WTC11 (cell line): ENCODE measurements around the gene LHFPL2. TPM values are rescaled to one million over a fixed set of nuclear protein-coding genes. Genes with fewer than 3 reads are reported as not detected.

Source experiments
- ATAC-seq: fragments of 200-7000 bp; cut with Tn5 transposase; 2 replicates; pipeline ENCODE4 v1.10.0; 2021; ENCODE audit warnings: mild to moderate bottlenecking, moderate library complexity
- CTCF ChIA-PET: fragments of 300-600 bp; sonication (Branson Sonifier 250); formaldehyde crosslinking; loops from one replicate; lab custom pipeline; 2021; ENCODE audit warnings: antibody characterized with exemption; lab: Charles Lee
- POLR2A ChIA-PET: fragments of 350-600 bp; sonication (Branson Sonifier 250); formaldehyde crosslinking; loops from one replicate; lab custom pipeline; 2021; ENCODE audit warnings: antibody characterized with exemption; lab: Charles Lee
- DNase-seq: peaks from one replicate; pipeline ENCODE4 v3.0.0; 2021; ENCODE audit warnings: low spot score
- H3K27ac Mint-ChIP-seq: 2 replicates; pipeline ENCODE4 v1.8.0; 2021; ENCODE audit warnings: mixed read lengths
- H3K27me3 Mint-ChIP-seq: 2 replicates; pipeline ENCODE4 v1.8.0; 2021; ENCODE audit warnings: low read depth, mild to moderate bottlenecking, moderate library complexity, mixed read lengths
- H3K36me3 Mint-ChIP-seq: 2 replicates; pipeline ENCODE4 v1.8.0; 2021; ENCODE audit warnings: mixed read lengths
- H3K4me1 Mint-ChIP-seq: 2 replicates; pipeline ENCODE4 v1.8.0; 2022; ENCODE audit warnings: mixed read lengths
- H3K4me3 Mint-ChIP-seq: 2 replicates; pipeline ENCODE4 v1.8.0; 2021; ENCODE audit warnings: mild to moderate bottlenecking, moderate library complexity, mixed read lengths
- H3K9me3 Mint-ChIP-seq: 2 replicates; pipeline ENCODE4 v1.8.0; 2021; ENCODE audit warnings: mixed read lengths
- CBFB ChIP-seq: sonication (generic); formaldehyde crosslinking; IDR thresholded peaks from 2 replicates; pipeline ENCODE4 v1.8.1; 2022; ENCODE audit warnings: mild to moderate bottlenecking, low read depth, missing genetic modification reagents
- FOXJ3 ChIP-seq: sonication (generic); formaldehyde crosslinking; IDR thresholded peaks from 2 replicates; pipeline ENCODE4 v1.9.0; 2021; ENCODE audit warnings: missing genetic modification reagents, mild to moderate bottlenecking, borderline replicate concordance
- FOXK1 ChIP-seq: sonication (generic); formaldehyde crosslinking; IDR thresholded peaks from 2 replicates; pipeline ENCODE4 v1.8.0; 2022; ENCODE audit warnings: mild to moderate bottlenecking, moderate library complexity, missing genetic modification reagents
- GABPB1 ChIP-seq: sonication (generic); formaldehyde crosslinking; IDR thresholded peaks from 2 replicates; pipeline ENCODE4 v1.8.1; 2023; ENCODE audit warnings: mild to moderate bottlenecking, missing genetic modification reagents
- HMGA2 ChIP-seq: fragments of 250-450 bp; sonication (Bioruptor Pico); IDR thresholded peaks from 2 replicates; pipeline ENCODE4 v1.4.0; 2021; ENCODE audit warnings: mild to moderate bottlenecking, moderate library complexity
- IRF2 ChIP-seq: sonication (generic); formaldehyde crosslinking; IDR thresholded peaks from 2 replicates; pipeline ENCODE4 v1.8.0; 2022; ENCODE audit warnings: low read depth, missing genetic modification reagents, borderline replicate concordance
- JAZF1 ChIP-seq: fragments of 250-450 bp; sonication (Bioruptor Pico); IDR thresholded peaks from 2 replicates; pipeline ENCODE4 v1.9.0; 2021; ENCODE audit warnings: moderate library complexity, mild to moderate bottlenecking, inconsistent platforms
- MYBL2 ChIP-seq: sonication (generic); formaldehyde crosslinking; IDR thresholded peaks from 2 replicates; pipeline ENCODE4 v1.8.1; 2023; ENCODE audit warnings: mild to moderate bottlenecking, moderate library complexity, missing genetic modification reagents
- TEAD1 ChIP-seq: sonication (generic); formaldehyde crosslinking; IDR thresholded peaks from 2 replicates; pipeline ENCODE4 v1.8.0; 2022; ENCODE audit warnings: mild to moderate bottlenecking, missing genetic modification reagents
- ZNF121 ChIP-seq: sonication (generic); formaldehyde crosslinking; IDR thresholded peaks from 2 replicates; pipeline ENCODE4 v1.8.0; 2023; ENCODE audit warnings: missing genetic modification reagents
- ZNF138 ChIP-seq: sonication (generic); formaldehyde crosslinking; conservative IDR thresholded peaks from 2 replicates; pipeline ENCODE4 v1.8.1; 2022; ENCODE audit warnings: mild to moderate bottlenecking, moderate library complexity, missing genetic modification reagents
- ZNF219 ChIP-seq: sonication (generic); formaldehyde crosslinking; IDR thresholded peaks from 2 replicates; pipeline ENCODE4 v1.8.0; 2023; ENCODE audit warnings: missing genetic modification reagents, mild to moderate bottlenecking, borderline replicate concordance
- total RNA-seq: library from RNA; stranded (reverse); gene quantifications from 3 replicates; pipeline ENCODE4 v1.2.3, GENCODE V29; 2021
- TF ChIP-seq, protein P1 (sequence below): fragments of 250-450 bp; sonication (Bioruptor Pico); IDR thresholded peaks from 2 replicates; pipeline ENCODE4 v1.9.0; 2021; ENCODE audit warnings: mild to moderate bottlenecking
- TF ChIP-seq, protein P2 (sequence below): sonication (generic); formaldehyde crosslinking; conservative IDR thresholded peaks from 2 replicates; pipeline ENCODE4 v1.8.1; 2023; ENCODE audit warnings: mild to moderate bottlenecking, low read depth, missing genetic modification reagents, moderate library complexity
- TF ChIP-seq, protein P3 (sequence below): sonication (generic); formaldehyde crosslinking; IDR thresholded peaks from 2 replicates; pipeline ENCODE4 v1.8.0; 2023; ENCODE audit warnings: mild to moderate bottlenecking, missing genetic modification reagents
- TF ChIP-seq, protein P4 (sequence below): sonication (generic); formaldehyde crosslinking; IDR thresholded peaks from 2 replicates; pipeline ENCODE4 v1.8.1; 2022; ENCODE audit warnings: missing genetic modification reagents, borderline replicate concordance
- TF ChIP-seq, protein P5 (sequence below): sonication (generic); formaldehyde crosslinking; IDR thresholded peaks from 2 replicates; pipeline ENCODE4 v1.8.0; 2023; ENCODE audit warnings: missing genetic modification reagents

LHFPL2 gene
- total RNA-seq, 1 experiment from 2014 or later: 40.6 TPM

DNA sequence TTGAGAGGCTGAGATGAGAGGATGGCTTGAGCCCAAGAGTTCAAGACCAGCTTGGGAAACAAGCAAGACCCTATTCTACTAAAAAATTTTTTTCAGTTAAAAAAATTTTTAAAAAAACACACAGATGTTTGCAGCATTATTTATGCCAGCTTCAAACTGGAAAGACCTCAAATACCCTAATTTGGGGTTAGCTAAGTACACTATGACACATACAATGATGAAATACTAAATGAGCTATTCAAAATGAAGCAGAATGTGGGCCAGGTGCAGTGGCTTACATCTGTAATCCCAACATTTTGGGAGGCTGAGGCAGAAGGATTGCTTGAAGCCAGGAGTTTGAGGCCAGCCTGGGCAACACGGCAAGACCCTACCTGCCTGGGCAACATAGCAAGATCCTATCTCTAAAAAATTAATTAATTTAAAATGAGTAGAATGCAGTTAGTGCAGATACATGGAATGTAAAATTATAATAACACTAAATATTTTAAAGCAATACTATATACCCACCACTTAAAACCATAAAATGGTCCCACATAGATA is 44.9 kb downstream of the LHFPL2 start:
- ChIA-PET CTCF (no interaction called here), POLR2A (no interaction called here)
- no peak for DNase-seq
- H3K9me3 Mint-ChIP-seq: no peaks in the 10 kb centered on the region
- H3K27me3 Mint-ChIP-seq: no peaks in the 10 kb centered on the region
- peaks cover 14% of the 10 kb centered on the region for H3K36me3 Mint-ChIP-seq
- no peak overlapping the region for H3K27ac Mint-ChIP-seq
- H3K4me3 Mint-ChIP-seq: no peak overlapping the region
- no peak for ATAC-seq
- TF ChIP-seq GABPB1 (no peak), ZNF121 (CRISPR knock-in tag) (peak; percentile 96)
- H3K4me1 Mint-ChIP-seq: peaks cover 28% of the 10 kb centered on the region

DNA sequence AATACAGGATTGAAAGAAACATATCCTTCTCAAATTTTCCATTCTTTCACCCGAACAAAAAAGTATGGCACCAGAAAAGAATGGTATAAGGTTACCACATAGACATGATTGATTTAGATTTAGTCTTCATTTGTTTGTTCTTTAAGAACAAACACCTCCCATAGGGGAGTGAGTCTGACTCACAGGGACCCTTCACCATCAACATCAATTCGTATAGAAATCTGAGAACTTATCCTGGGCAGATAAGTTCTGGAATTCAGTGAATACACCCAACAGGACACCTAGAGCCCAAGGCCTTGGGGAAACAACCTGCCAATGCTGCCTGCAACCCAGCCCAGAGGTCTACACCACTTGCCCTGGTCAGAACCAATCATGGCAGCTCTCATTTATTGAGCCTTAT is 46.2 kb downstream of the LHFPL2 start:
- TF ChIP-seq CBFB (CRISPR knock-in tag) (no peak), FOXK1 (CRISPR knock-in tag) (no peak), FOXJ3 (CRISPR knock-in tag) (no peak), IRF2 (no peak), ZNF219 (no peak), JAZF1 (CRISPR knock-in tag) (no peak), MYBL2 (no peak), ZNF138 (CRISPR knock-in tag) (no peak), TEAD1 (no peak), HMGA2 (no peak)
- TF ChIP-seq, protein P1, sequence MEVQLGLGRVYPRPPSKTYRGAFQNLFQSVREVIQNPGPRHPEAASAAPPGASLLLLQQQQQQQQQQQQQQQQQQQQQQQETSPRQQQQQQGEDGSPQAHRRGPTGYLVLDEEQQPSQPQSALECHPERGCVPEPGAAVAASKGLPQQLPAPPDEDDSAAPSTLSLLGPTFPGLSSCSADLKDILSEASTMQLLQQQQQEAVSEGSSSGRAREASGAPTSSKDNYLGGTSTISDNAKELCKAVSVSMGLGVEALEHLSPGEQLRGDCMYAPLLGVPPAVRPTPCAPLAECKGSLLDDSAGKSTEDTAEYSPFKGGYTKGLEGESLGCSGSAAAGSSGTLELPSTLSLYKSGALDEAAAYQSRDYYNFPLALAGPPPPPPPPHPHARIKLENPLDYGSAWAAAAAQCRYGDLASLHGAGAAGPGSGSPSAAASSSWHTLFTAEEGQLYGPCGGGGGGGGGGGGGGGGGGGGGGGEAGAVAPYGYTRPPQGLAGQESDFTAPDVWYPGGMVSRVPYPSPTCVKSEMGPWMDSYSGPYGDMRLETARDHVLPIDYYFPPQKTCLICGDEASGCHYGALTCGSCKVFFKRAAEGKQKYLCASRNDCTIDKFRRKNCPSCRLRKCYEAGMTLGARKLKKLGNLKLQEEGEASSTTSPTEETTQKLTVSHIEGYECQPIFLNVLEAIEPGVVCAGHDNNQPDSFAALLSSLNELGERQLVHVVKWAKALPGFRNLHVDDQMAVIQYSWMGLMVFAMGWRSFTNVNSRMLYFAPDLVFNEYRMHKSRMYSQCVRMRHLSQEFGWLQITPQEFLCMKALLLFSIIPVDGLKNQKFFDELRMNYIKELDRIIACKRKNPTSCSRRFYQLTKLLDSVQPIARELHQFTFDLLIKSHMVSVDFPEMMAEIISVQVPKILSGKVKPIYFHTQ (CRISPR knock-in tag): no peak
- TF ChIP-seq, protein P2, sequence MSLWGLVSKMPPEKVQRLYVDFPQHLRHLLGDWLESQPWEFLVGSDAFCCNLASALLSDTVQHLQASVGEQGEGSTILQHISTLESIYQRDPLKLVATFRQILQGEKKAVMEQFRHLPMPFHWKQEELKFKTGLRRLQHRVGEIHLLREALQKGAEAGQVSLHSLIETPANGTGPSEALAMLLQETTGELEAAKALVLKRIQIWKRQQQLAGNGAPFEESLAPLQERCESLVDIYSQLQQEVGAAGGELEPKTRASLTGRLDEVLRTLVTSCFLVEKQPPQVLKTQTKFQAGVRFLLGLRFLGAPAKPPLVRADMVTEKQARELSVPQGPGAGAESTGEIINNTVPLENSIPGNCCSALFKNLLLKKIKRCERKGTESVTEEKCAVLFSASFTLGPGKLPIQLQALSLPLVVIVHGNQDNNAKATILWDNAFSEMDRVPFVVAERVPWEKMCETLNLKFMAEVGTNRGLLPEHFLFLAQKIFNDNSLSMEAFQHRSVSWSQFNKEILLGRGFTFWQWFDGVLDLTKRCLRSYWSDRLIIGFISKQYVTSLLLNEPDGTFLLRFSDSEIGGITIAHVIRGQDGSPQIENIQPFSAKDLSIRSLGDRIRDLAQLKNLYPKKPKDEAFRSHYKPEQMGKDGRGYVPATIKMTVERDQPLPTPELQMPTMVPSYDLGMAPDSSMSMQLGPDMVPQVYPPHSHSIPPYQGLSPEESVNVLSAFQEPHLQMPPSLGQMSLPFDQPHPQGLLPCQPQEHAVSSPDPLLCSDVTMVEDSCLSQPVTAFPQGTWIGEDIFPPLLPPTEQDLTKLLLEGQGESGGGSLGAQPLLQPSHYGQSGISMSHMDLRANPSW (CRISPR knock-in tag): no peak
- TF ChIP-seq, protein P3, sequence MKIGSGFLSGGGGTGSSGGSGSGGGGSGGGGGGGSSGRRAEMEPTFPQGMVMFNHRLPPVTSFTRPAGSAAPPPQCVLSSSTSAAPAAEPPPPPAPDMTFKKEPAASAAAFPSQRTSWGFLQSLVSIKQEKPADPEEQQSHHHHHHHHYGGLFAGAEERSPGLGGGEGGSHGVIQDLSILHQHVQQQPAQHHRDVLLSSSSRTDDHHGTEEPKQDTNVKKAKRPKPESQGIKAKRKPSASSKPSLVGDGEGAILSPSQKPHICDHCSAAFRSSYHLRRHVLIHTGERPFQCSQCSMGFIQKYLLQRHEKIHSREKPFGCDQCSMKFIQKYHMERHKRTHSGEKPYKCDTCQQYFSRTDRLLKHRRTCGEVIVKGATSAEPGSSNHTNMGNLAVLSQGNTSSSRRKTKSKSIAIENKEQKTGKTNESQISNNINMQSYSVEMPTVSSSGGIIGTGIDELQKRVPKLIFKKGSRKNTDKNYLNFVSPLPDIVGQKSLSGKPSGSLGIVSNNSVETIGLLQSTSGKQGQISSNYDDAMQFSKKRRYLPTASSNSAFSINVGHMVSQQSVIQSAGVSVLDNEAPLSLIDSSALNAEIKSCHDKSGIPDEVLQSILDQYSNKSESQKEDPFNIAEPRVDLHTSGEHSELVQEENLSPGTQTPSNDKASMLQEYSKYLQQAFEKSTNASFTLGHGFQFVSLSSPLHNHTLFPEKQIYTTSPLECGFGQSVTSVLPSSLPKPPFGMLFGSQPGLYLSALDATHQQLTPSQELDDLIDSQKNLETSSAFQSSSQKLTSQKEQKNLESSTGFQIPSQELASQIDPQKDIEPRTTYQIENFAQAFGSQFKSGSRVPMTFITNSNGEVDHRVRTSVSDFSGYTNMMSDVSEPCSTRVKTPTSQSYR (CRISPR knock-in tag): no peak
- TF ChIP-seq, protein P4, sequence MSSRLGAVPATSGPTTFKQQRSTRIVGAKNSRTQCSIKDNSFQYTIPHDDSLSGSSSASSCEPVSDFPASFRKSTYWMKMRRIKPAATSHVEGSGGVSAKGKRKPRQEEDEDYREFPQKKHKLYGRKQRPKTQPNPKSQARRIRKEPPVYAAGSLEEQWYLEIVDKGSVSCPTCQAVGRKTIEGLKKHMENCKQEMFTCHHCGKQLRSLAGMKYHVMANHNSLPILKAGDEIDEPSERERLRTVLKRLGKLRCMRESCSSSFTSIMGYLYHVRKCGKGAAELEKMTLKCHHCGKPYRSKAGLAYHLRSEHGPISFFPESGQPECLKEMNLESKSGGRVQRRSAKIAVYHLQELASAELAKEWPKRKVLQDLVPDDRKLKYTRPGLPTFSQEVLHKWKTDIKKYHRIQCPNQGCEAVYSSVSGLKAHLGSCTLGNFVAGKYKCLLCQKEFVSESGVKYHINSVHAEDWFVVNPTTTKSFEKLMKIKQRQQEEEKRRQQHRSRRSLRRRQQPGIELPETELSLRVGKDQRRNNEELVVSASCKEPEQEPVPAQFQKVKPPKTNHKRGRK: no peak
- TF ChIP-seq, protein P5, sequence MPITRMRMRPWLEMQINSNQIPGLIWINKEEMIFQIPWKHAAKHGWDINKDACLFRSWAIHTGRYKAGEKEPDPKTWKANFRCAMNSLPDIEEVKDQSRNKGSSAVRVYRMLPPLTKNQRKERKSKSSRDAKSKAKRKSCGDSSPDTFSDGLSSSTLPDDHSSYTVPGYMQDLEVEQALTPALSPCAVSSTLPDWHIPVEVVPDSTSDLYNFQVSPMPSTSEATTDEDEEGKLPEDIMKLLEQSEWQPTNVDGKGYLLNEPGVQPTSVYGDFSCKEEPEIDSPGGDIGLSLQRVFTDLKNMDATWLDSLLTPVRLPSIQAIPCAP (CRISPR knock-in tag): no peak
- H3K36me3 Mint-ChIP-seq: peaks cover 10% of the 10 kb centered on the region
- no peak for ATAC-seq
- no peak overlapping the region; the same call in 1 of the 2 replicates for H3K27ac Mint-ChIP-seq
- H3K27me3 Mint-ChIP-seq: no peaks in the 10 kb centered on the region
- DNase-seq: no peak
- ChIA-PET POLR2A (no interaction called here), CTCF (no interaction called here)
- H3K4me3 Mint-ChIP-seq: no peak overlapping the region
- peaks cover 40% of the 10 kb centered on the region for H3K4me1 Mint-ChIP-seq
- H3K9me3 Mint-ChIP-seq: no peaks in the 10 kb centered on the region
